HUES6 (cell line): ENCODE measurements around the gene TEX22.

Experiments
- H3K27ac ChIP-seq: 2 replicates; pipeline ENCODE4 v1.7.0; 2013; ENCODE audit warnings: low read depth, mild to moderate bottlenecking, low read length, inconsistent platforms
- H3K27me3 ChIP-seq: 2 replicates; pipeline ENCODE4 v1.6.1; 2013; ENCODE audit warnings: low read length; ENCODE audit not compliant: control insufficient read depth, insufficient read depth
- H3K36me3 ChIP-seq: 2 replicates; pipeline ENCODE4 v1.6.1; 2013; ENCODE audit warnings: low read length; ENCODE audit not compliant: control insufficient read depth, insufficient read depth
- H3K4me1 ChIP-seq: 2 replicates; pipeline ENCODE4 v1.6.1; 2013; ENCODE audit warnings: low read length; ENCODE audit not compliant: control insufficient read depth, insufficient read depth
- H3K4me3 ChIP-seq: 2 replicates; pipeline ENCODE4 v1.5.1; 2013; ENCODE audit warnings: low read depth, low read length
- H3K9ac ChIP-seq: one replicate; pipeline ENCODE4 v1.6.1; 2013; ENCODE audit warnings: mild to moderate bottlenecking, low read length
- H3K9me3 ChIP-seq: 2 replicates; pipeline ENCODE4 v1.6.1; 2013; ENCODE audit warnings: low read depth, low read length; ENCODE audit not compliant: control insufficient read depth, insufficient read depth

The TEX22 gene

DNA sequence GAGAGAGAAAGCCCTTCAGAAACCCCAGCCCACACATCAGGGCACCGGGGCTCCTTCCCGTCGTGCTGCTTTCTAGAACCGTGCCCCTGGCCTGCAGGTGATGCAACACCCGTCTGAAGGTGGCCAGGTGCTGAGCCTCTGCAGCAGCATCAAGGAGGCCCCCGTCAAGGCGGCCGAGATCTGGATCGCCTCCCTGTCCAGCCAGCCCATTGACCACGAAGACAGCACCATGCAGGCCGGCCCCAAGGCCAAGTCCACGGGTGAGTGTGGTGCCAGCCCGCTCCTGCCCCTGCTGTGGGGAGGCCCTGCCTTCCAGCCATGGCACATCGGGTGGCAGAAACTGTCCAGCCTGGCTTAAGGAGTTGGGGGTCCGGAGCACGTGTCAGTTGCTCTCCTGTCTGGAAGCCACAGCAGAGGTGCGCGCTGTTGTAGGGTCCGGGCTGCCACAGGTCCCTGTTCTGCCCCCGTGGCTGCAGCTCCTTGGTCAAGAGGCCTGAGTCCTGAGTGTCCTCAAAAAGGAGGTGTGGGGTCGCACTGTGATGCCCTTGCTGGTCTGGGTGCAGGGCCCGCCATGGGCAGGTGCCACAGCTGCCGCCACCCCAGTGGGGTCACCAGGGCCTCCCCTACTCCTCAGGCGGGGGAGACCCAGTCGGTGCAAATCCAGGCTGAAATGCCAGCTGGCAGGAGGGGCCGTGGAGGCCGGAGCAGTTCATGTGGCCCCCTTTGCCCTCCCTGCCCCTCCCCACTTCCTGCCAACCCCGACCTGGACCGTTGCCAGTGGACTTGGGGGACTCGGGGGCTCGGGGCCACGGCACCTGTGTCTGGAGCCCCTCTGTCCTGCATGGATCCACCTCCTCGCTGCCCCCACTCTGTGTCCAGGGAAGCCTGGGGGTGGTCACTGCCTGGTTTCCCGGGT, 31.0 kb upstream of the TEX22 start:
- no peak overlapping the region for H3K4me3 ChIP-seq
- no peak overlapping the region for H3K9ac ChIP-seq

DNA sequence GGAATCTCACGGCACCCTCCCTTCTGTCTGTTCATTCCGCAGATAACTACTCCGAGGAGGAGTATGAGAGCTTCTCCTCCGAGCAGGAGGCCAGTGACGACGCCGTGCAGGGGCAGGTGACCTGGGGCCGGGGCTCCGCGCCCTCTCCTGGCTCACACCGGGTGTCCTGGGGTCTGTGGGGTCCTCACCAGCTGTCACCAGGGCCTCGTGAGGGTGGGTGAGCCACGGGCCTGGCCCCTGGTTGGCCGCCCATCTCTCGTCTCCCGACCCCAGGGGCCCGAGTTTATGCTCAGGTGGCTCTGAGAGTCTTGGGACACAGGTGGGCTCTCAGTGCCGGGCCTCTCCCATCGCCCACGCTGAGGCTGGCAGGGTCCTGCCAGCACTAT, 30.3 kb upstream of the TEX22 start:
- Histone ChIP-seq H3K4me1 (no peaks in the 10 kb centered on the region), H3K27ac (no peak overlapping the region), H3K36me3 (peaks cover 12% of the 10 kb centered on the region; the same call in 1 of the 2 replicates), H3K9me3 (no peaks in the 10 kb centered on the region), H3K9ac (no peak overlapping the region), H3K4me3 (no peak overlapping the region), H3K27me3 (no peaks in the 10 kb centered on the region; the same call in 1 of the 2 replicates)

More for the DNA sequence above, 31.0 kb upstream of the TEX22 start:
- Histone ChIP-seq H3K9me3 (no peaks in the 10 kb centered on the region), H3K27me3 (no peaks in the 10 kb centered on the region; the same call in 1 of the 2 replicates), H3K27ac (no peak overlapping the region), H3K36me3 (peaks cover 12% of the 10 kb centered on the region; the same call in 1 of the 2 replicates), H3K4me1 (no peaks in the 10 kb centered on the region)

DNA sequence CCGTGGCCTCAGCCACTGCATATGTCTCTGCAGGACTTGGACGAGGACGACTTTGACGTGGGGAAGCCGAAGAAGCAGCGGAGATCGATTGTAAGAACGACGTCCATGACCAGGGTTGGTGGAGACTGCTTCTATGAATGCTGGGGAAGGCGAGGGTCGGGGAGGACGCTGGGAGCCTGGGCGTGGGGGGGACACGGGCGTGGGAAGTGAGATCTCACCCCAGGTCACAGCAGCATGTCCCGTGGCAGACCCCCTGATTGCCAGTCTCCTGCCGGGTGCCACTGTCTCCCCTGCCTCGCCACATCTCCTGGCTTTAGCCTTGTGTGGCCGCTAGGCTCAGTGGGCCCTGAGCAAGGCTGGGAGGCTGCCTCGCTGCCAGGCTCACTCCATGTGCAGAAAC, 29.9 kb upstream of the TEX22 start:
- Histone ChIP-seq H3K4me1 (no peaks in the 10 kb centered on the region), H3K9me3 (no peaks in the 10 kb centered on the region), H3K27ac (no peak overlapping the region), H3K4me3 (no peak overlapping the region), H3K9ac (no peak overlapping the region), H3K27me3 (no peaks in the 10 kb centered on the region; the same call in 1 of the 2 replicates), H3K36me3 (peaks cover 12% of the 10 kb centered on the region; the same call in 1 of the 2 replicates)

DNA sequence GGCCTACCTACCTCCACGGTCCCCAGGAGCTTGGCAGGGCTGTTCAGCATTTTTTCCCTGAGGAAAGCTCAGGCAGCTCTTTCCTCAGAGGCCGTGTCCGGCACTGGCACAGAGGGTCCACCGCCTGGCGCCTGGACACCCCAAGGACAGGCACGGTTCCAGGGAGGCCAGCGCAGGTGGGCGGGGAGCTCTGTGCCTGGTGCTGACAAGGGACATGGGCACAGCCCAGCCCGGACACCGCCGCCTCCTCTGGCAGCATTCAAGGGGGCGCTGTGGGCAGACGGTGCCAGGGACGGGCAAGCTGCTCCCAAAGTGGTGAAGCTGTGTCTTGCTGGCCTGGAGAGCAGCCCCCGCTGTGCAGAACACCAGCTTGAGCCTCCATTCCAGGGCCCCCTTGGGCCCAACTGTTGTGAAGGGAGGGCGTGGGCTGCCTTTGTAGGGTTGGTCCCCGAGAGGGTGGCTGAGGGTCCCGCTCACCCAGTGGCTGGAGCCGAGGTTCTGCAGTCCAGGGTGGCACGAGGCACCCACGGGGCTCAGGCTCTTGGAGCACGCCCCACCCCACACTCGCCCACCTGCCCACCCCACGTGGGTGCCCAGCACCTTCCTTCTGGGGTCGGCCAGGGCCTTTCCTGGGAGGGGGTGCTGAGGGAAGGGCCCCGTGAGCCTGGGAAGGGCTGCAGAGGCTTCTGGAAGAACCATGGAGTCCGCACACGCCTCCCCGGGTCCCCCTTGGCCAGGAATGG, 29.3 kb upstream of the TEX22 start:
- H3K36me3 ChIP-seq = peaks cover 12% of the 10 kb centered on the region; the same call in 1 of the 2 replicates
- no peaks in the 10 kb centered on the region for H3K4me1 ChIP-seq
- no peak overlapping the region for H3K4me3 ChIP-seq
- H3K9ac ChIP-seq = no peak overlapping the region
- no peaks in the 10 kb centered on the region; the same call in 1 of the 2 replicates for H3K27me3 ChIP-seq
- H3K27ac ChIP-seq = no peak overlapping the region
- H3K9me3 ChIP-seq = no peaks in the 10 kb centered on the region

DNA sequence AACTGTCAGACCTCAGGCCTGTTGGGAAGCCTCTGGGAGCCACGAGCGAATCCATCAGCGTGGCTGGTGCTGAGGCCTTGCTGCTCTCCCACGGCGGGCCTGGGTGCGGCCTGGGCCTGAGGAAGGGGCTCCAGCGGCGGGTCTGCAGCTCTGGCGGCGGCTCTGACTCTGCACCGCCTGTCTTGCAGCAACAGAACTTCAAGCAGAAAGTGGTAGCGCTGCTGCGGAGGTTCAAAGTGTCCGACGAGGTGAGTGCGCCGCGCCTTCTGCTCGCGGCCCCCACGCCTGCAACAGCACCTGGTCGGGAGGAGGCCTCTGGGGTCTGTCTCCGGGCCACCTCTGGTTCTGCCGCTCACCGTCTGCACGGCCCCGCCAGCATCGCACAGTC, 28.7 kb upstream of the TEX22 start:
- no peaks in the 10 kb centered on the region for H3K4me1 ChIP-seq
- H3K9me3 ChIP-seq = no peaks in the 10 kb centered on the region
- H3K36me3 ChIP-seq = peaks cover 12% of the 10 kb centered on the region; the same call in 1 of the 2 replicates
- H3K27me3 ChIP-seq = no peaks in the 10 kb centered on the region; the same call in 1 of the 2 replicates
- H3K27ac ChIP-seq = no peak overlapping the region
- H3K9ac ChIP-seq = no peak overlapping the region
- no peak overlapping the region for H3K4me3 ChIP-seq

DNA sequence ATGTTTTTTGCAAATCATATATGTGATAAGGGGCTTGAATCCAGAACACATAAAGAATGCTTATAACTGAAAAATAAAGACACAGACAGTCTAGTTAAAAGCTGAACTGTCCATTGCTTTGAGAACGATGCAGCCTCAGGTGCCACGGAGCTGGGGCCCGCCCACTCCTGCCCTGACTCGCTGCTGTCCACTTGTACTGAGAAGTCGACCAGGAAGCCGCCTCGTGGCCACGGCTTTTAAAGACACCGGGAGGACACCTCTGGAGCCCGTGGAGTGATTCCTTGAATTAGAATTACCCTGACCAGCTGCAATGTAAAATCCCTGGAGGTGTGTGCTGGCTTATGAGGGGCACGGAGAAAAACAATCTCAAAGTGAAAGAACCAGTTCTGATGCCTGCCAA, 23.9 kb upstream of the TEX22 start:
- Histone ChIP-seq H3K9ac (no peak overlapping the region), H3K27me3 (no peaks in the 10 kb centered on the region), H3K27ac (no peak overlapping the region)

DNA sequence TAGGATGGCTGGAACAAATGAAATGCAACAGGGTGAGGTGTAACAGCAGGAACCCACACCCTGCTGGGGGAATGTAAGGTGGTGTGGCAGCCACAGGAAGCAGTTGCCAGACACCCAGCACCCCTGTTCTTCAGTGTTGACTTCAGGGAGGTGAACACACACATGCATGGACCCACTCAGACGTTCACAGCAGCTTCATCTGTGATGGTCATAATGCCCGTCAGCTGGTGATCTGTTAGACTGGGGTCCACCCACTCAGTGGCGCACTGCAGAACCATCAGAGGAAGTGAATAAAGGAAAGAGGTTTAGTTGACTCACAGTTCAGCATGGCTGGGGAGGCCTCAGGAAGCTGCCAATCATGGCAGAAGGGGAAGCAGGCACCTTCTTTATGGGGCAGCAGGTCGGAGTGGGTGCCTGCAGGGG, 22.7 kb upstream of the TEX22 start:
- Histone ChIP-seq H3K4me1 (no peaks in the 10 kb centered on the region), H3K27ac (no peak overlapping the region), H3K36me3 (peaks cover 6% of the 10 kb centered on the region), H3K9me3 (no peaks in the 10 kb centered on the region), H3K27me3 (no peaks in the 10 kb centered on the region), H3K4me3 (no peak overlapping the region), H3K9ac (no peak overlapping the region)

More for the DNA sequence above, 23.9 kb upstream of the TEX22 start:
- H3K4me3 ChIP-seq = no peak overlapping the region
- no peaks in the 10 kb centered on the region for H3K4me1 ChIP-seq
- no peaks in the 10 kb centered on the region for H3K9me3 ChIP-seq
- no peaks in the 10 kb centered on the region for H3K36me3 ChIP-seq

DNA sequence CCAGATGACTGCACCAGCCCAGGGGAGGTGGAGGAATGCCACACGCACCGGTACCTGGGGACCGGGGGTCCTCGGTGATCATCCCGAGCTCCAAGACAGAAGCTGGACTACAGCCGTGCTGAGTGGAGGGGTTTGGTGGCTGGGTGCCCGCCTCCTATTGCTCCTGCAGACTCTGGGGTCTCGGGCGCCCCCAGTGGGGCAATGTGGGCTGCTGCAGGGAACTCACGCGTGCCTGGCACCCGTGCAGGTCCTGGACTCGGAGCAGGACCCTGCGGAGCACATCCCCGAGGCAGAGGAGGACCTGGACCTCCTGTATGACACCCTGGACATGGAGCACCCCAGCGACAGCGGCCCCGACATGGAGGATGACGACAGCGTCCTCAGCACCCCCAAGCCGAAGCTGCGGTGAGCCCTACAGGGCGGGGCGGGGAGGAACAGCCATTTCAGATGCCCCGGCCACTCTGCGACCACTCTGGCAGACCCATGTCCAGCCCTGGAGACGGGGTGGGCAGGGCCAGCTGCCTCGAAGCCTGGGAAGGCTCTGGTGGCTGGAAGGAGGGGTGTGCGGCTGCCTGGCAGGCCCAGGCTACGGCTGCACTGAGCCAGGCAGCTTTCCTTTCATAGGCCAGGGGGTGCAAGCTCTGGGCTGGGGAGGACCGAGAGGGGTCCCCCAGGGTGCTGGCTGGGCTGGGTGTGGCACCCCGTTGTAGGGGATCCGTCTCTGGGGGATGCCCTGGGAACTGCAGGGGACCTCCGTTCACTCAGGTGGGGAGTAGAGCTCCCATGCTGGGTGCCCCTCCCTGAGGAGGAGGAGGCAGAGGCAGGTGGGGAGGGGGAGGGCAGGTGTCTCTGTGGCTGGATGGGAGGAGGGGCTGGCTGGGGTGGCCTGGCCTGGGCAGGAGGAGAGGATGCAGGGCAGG, 21.6 kb upstream of the TEX22 start:
- no peaks in the 10 kb centered on the region for H3K4me1 ChIP-seq
- no peak overlapping the region for H3K27ac ChIP-seq
- H3K9me3 ChIP-seq = no peaks in the 10 kb centered on the region
- H3K36me3 ChIP-seq = peaks cover 6% of the 10 kb centered on the region
- no peak overlapping the region for H3K9ac ChIP-seq
- no peak overlapping the region for H3K4me3 ChIP-seq
- H3K27me3 ChIP-seq = no peaks in the 10 kb centered on the region

DNA sequence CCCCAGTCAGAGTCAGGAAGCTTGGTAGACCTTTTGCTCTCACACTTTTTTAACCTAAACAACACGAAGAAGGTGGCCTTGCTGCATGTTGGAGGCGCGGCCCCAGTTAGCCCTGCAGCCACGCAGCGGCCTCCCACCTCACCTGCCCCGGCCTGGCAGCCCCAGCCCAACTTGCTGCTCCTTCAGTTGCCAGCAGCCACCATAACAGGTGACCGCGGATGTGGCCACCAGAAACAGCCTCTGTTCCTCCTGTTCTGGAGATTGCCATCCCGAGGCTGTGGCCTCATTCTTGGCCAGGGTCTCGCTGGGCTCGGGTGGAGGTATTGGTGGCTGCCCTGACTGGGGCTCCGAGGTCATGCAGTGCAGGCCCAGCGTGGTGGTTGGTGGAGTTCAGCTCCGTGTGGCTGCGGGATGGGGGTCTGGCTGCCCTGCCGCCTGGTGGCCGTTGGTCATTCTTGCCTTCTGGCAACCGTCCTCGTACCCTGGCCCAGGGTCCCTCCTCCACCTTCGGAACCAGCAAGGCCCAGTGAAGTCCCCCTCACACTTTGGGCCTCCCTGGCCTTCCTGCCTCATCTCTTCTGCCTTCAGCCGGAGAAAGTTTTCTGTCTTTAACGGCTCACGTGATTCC, 20.7 kb upstream of the TEX22 start:
- Histone ChIP-seq H3K27me3 (no peaks in the 10 kb centered on the region), H3K9ac (no peak overlapping the region), H3K27ac (no peak overlapping the region), H3K36me3 (peaks cover 12% of the 10 kb centered on the region), H3K9me3 (no peaks in the 10 kb centered on the region), H3K4me1 (no peaks in the 10 kb centered on the region), H3K4me3 (no peak overlapping the region)

DNA sequence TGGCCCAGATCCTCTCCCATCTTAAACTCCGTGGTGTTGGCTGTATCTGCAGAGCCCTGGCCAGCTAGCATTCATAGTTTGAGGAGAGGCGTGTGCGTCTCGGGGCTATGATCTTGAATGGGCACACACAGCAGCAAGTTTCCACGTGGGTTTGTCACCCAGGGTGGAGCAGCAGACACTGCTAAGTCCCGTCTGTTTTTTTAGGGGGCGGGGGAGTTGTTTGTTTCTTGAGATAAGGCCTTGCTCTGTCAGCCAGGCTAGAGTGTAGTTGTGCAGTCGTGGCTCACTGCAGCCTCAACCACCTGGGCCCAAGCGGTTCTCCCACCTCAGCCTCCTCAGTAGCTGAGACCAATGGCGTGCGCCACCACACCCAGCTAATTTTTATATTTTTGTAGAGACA, 20.1 kb upstream of the TEX22 start:
- no peak overlapping the region for H3K4me3 ChIP-seq
- no peak overlapping the region for H3K27ac ChIP-seq
- H3K36me3 ChIP-seq = peaks cover 17% of the 10 kb centered on the region
- H3K9me3 ChIP-seq = no peaks in the 10 kb centered on the region
- no peak overlapping the region for H3K9ac ChIP-seq
- H3K27me3 ChIP-seq = no peaks in the 10 kb centered on the region
- H3K4me1 ChIP-seq = no peaks in the 10 kb centered on the region
